Right atrium auricular region (tissue), 2 donors: ENCODE results near the gene DTX1. TPM values are rescaled to one million over a fixed set of nuclear protein-coding genes. Genes with fewer than 3 reads are reported as not detected.

Experiments
- DNase-seq: peaks from one replicate; pipeline ENCODE4 v3.0.0-alpha.2; 2019; ENCODE audit warnings: low spot score
- H3K27ac ChIP-seq, 2 donors: fragments of 200-600 bp; sonication (generic); 1 replicate in 1 of 2; 2 replicates in 1 of 2; pipeline ENCODE4 v1.5.1; 2016 to 2019
- H3K27me3 ChIP-seq, 2 donors: fragments of 200-600 bp; sonication (generic); one replicate each; pipeline versions ENCODE4 v1.5.1 to v1.6.0; 2017 to 2019
- H3K36me3 ChIP-seq: fragments of 200-600 bp; sonication (generic); one replicate; pipeline ENCODE4 v1.5.1; 2016
- H3K4me1 ChIP-seq, 2 donors: fragments of 200-600 bp; sonication (generic); one replicate each; pipeline versions ENCODE4 v1.5.1 to v1.6.0; 2017 to 2019
- H3K4me3 ChIP-seq, 2 donors: fragments of 200-600 bp; sonication (generic); 1 replicate in 1 of 2; 2 replicates in 1 of 2; pipeline ENCODE4 v1.5.1; 2017 to 2019; ENCODE audit warnings: mild to moderate bottlenecking in 1 of 2, moderate library complexity in 1 of 2
- H3K9me3 ChIP-seq, 2 donors: fragments of 200-600 bp; sonication (generic); one replicate each; pipeline ENCODE4 v1.5.1; 2019
- total RNA-seq, 2 donors: library from RNA; depleted of rRNA; stranded (reverse); fragments of >200 nt; gene quantifications; one replicate each; pipeline ENCODE4 v1.1.0, GENCODE V29; 2016
- TF ChIP-seq, protein P1 (sequence below), 2 donors: fragments of 200-600 bp; sonication (generic); IDR thresholded peaks; one replicate each; pipeline ENCODE4 v1.5.1; 2019; ENCODE audit warnings: antibody characterized with exemption in 2 of 2

Gene DTX1
- total RNA-seq, 2 donors from 2014 or later: 1.2 to 4.0 TPM

GRCh38 chr12:113109872-113110599, 53.5 kb downstream of the DTX1 start:
- DNase-seq: no peak
- Histone ChIP-seq H3K27me3 (no peaks in the 10 kb centered on the region), H3K4me3 (no peak overlapping the region), H3K9me3 (no peaks in the 10 kb centered on the region), H3K27ac (no peak overlapping the region), H3K36me3 (no peaks in the 10 kb centered on the region), H3K4me1 (no peaks in the 10 kb centered on the region)
- TF ChIP-seq, protein P1, sequence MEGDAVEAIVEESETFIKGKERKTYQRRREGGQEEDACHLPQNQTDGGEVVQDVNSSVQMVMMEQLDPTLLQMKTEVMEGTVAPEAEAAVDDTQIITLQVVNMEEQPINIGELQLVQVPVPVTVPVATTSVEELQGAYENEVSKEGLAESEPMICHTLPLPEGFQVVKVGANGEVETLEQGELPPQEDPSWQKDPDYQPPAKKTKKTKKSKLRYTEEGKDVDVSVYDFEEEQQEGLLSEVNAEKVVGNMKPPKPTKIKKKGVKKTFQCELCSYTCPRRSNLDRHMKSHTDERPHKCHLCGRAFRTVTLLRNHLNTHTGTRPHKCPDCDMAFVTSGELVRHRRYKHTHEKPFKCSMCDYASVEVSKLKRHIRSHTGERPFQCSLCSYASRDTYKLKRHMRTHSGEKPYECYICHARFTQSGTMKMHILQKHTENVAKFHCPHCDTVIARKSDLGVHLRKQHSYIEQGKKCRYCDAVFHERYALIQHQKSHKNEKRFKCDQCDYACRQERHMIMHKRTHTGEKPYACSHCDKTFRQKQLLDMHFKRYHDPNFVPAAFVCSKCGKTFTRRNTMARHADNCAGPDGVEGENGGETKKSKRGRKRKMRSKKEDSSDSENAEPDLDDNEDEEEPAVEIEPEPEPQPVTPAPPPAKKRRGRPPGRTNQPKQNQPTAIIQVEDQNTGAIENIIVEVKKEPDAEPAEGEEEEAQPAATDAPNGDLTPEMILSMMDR (IDR thresholded peaks at IDR 0.05): no peak

- Histone ChIP-seq H3K9me3 (no peaks in the 10 kb centered on the region), H3K4me3 (no peak overlapping the region), H3K27ac (no peak overlapping the region), H3K4me1 (no peaks in the 10 kb centered on the region), H3K27me3 (no peaks in the 10 kb centered on the region), H3K36me3 (no peaks in the 10 kb centered on the region)
- DNase-seq: no peak
- TF ChIP-seq, protein P1 (IDR thresholded peaks at IDR 0.05): no peak
Observed at GRCh38 chr12:113111247-113111646, 54.7 kb downstream of the DTX1 start.

DNA sequence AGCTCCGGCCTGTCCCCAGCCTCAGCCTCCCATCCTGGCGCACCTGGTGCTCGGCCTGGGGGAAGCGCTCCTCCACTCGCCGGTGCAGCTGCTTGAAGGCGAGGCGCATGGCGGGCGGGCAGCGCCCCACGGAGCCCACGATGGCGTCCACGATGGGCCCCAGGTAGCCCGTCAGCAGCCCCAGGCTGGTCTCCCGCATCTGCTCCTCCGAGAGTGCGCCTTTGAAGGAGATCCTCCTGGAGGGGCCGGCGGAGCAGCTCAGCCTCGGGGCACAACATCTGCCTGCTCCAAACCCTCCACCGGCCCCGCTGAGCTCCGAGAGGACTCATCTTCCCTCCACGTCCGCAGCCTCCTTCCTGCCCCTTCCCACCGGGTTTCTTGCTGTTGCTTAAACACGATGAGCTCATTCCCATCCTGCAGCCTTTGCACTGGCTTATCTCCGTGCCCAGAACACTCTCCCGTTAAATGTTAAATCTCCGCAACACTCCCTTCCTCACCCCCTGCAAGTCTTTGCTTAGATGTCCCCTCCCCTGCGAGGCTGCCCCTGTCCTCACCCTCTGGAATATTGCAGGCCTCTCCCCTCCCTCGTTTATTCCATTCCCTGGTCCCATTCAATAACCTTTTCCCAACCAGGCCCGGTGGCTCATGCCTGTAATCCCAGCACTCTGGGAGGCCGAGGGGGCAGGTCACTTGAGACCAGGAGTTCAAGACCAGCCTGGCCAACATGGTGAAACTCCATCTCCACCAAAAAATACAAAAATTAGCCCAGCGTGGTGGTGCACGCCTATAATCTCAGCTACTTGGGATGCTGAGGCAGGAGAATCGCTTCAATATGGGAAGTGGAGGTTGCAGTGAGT, 55.7 kb downstream of the DTX1 start:
- Histone ChIP-seq H3K27ac (no peak overlapping the region), H3K4me3 (no peak overlapping the region), H3K9me3 (no peaks in the 10 kb centered on the region), H3K36me3 (no peaks in the 10 kb centered on the region), H3K27me3 (no peaks in the 10 kb centered on the region), H3K4me1 (no peaks in the 10 kb centered on the region)
- TF ChIP-seq, protein P1 (IDR thresholded peaks at IDR 0.05): no peak
- DNase-seq: no peak

DNA sequence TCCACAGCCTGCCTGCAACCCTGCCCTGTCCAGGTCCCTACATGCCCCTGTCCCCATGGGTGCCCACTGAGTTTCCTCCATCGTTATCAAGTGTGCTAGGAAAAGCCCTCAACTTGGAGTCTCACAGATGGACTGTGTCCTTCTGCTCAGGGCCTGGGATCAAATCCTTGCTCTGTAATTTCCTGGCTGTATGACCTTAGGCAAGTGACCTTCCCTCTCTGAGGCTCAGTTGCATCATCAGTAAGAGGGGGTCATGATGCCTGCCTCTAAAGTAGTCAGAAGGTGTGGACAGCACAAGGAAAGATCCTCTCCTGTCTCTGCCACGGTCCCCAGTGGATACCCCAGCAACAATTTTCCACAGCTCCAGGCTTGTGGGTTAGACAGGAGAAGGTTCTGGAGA, 56.9 kb downstream of the DTX1 start:
- no peaks in the 10 kb centered on the region for H3K9me3 ChIP-seq
- no peak overlapping the region for H3K4me3 ChIP-seq
- TF ChIP-seq, protein P1 (IDR thresholded peaks at IDR 0.05): no peak
- DNase-seq: no peak
- no peak overlapping the region for H3K27ac ChIP-seq
- H3K36me3 ChIP-seq: no peaks in the 10 kb centered on the region
- H3K27me3 ChIP-seq: no peaks in the 10 kb centered on the region
- H3K4me1 ChIP-seq: no peaks in the 10 kb centered on the region

DNA sequence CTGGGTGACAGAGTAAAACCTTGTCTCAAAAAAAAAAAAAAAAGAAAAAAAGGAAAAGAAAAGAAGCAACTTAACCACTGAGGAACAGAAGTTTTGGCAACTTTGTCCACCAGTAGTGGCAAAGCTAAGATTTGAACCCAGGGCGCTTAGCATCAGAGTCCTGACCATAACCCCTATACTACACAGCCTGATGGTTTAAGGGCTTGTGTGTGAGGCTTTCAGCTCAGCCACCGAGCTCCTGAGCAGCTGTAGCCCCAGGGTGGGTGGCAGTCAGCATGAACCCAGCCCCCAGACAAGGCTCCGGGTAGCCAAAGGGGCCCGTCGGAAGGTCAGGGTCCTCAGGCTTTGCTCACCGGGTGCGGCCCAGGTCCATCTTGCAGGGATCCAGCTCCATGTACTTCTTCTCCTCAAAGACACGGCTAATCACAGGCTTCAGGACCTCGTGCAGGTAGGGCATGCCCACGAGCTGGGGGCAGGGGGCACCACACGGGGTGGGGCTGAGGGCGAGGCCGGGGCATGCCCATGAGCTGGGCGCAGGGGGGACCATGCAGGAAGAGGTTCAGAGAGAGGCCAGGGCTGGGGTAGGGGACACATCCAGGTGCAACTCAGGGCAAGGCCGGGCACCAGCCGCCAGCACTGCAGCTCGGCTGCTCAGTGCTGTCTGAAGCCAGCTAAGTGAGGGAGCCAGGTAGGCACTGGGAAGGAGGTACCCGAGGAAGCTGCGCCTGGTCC, 58.1 kb downstream of the DTX1 start:
- Histone ChIP-seq H3K36me3 (no peaks in the 10 kb centered on the region), H3K4me1 (no peaks in the 10 kb centered on the region), H3K9me3 (no peaks in the 10 kb centered on the region), H3K27ac (no peak overlapping the region), H3K4me3 (no peak overlapping the region), H3K27me3 (no peaks in the 10 kb centered on the region)
- TF ChIP-seq, protein P1 (IDR thresholded peaks at IDR 0.05): no peak
- DNase-seq: no peak
